ENCODE measurements around the gene PLPP1. TPM values are rescaled to one million over a fixed set of nuclear protein-coding genes. Genes with fewer than 3 reads are reported as not detected.

The PLPP1 gene
- total and polyA plus RNA-seq, 2 of the 8 experiments (the other 6 are each of a cell fraction or from before 2014, with no cell fraction given): 43.7 to 91.3 TPM

GRCh38 chr5:55407059-55407684 is 127.6 kb downstream of the PLPP1 start:
- Histone ChIP-seq H4K20me1 (replicated peaks in 1 of 2; ENCODE audit: control insufficient read depth in 1 of 2, insufficient read depth in 2 of 2, low read length in 2 of 2) (no peaks in the 10 kb centered on the region), H2BK20ac (ENCODE audit: low read length) (no peak overlapping the region), H2AFZ (ENCODE audit: low read length) (no peak overlapping the region), H3K9ac (replicated peaks in 1 of 4; ENCODE audit: extremely low read depth in 1 of 4, low read depth in 3 of 4, low read length in 3 of 4) (no peak overlapping the region), H3K27ac (ENCODE audit: low read depth, low read length) (no peak overlapping the region), H2BK12ac (ENCODE audit: low read depth, low read length) (no peak overlapping the region), H2BK120ac (replicated peaks; ENCODE audit: low read depth, low read length) (no peak overlapping the region), H3K18ac (ENCODE audit: extremely low read depth, low read length) (no peak overlapping the region), H4K91ac (replicated peaks; ENCODE audit: insufficient read length, low read length) (no peak overlapping the region), H3K4me1 (replicated peaks in 1 of 4; ENCODE audit: control insufficient read depth in 3 of 4, insufficient read depth in 4 of 4, low read length in 3 of 4) (no peaks in the 10 kb centered on the region), H3K23ac (ENCODE audit: insufficient read length) (no peak overlapping the region), H2BK15ac (ENCODE audit: low read length) (no peak overlapping the region), H3K23me2 (ENCODE audit: low read depth, low read length) (no peaks in the 10 kb centered on the region), H4K5ac (ENCODE audit: insufficient read length, low read depth, low read length) (no peak overlapping the region), H3K79me2 (ENCODE audit: control insufficient read depth in 1 of 2, insufficient read depth in 2 of 2, low read length in 2 of 2) (no peaks in the 10 kb centered on the region), H3K56ac (replicated peaks; ENCODE audit: insufficient read length, low read depth, low read length) (no peak overlapping the region), H3K79me1 (ENCODE audit: low read depth, low read length) (no peaks in the 10 kb centered on the region), H2BK5ac (ENCODE audit: low read depth, low read length) (no peak overlapping the region), H3K36me3 (ENCODE audit: control insufficient read depth in 2 of 4, insufficient read depth in 4 of 4, low read length in 3 of 4) (peaks cover 0 to 49% (median 14%) of the 10 kb centered on the region in 4 experiments; a peak in 5 of 8 replicates), H3K4ac (replicated peaks; ENCODE audit: insufficient read length, low read depth, low read length) (no peak overlapping the region), H3K4me2 (ENCODE audit: insufficient read depth in 1 of 2, low read depth in 2 of 2, low read length in 2 of 2) (no peak overlapping the region), H2AK5ac (ENCODE audit: low read depth, low read length) (no peak overlapping the region), H3K27me3 (replicated peaks in 1 of 4; ENCODE audit: control insufficient read depth in 3 of 4, extremely low read depth in 1 of 4, insufficient read depth in 3 of 4, low read length in 3 of 4) (no peaks in the 10 kb centered on the region), H3K4me3 (ENCODE audit: extremely low read depth in 1 of 4, insufficient read depth in 2 of 4, low read depth in 3 of 4, low read length in 4 of 4) (no peak overlapping the region), H3K9me3 (ENCODE audit: insufficient read depth in 2 of 2, low read depth in 1 of 2, low read length in 1 of 2) (no peaks in the 10 kb centered on the region), H4K8ac (ENCODE audit: extremely low read depth, insufficient read depth, low read length) (no peak overlapping the region), H3K14ac (ENCODE audit: insufficient read length) (no peak overlapping the region)
- WGBS, 2 experiments (ENCODE audit: extremely low coverage in 1 of 2, insufficient coverage in 1 of 2, insufficient read length in 1 of 2, insufficient replicate concordance in 2 of 2, low coverage in 1 of 2, low lambda C conversion rate in 2 of 2, missing lambda C conversion rate in 1 of 2): 92% methylated on average over 1 of the region's 1 CpG; no CpG with 5 or more reads in 1 of the 2 experiments
- ChIA-PET CTCF (ENCODE audit: partially characterized antibody) (interaction anchor here (1.0 to 3.4 kb wide), 7 partner anchors 13 to 290 kb away, joined by 3 to 21 read pairs (median 5); no protein-coding TSS in a partner anchor), POLR2A (ENCODE audit: partially characterized antibody) (no interaction called here)
- no peak for DNase-seq (ENCODE audit: low read depth in 1 of 2, low spot score in 2 of 2)
- peak; percentile 39 for FAIRE-seq
- TF ChIP-seq RAD21 (IDR thresholded peaks at IDR 0.05 in 1 of 2, conservative IDR thresholded peaks at IDR 0.05 in 1 of 2; ENCODE audit: low read depth in 2 of 2, low read length in 2 of 2) (peak; percentile 81 to 83), TEAD4 (IDR thresholded peaks at IDR 0.05; ENCODE audit: low read depth, low read length) (no peak), CTBP2 (IDR thresholded peaks at IDR 0.05; ENCODE audit: borderline replicate concordance, insufficient read depth, insufficient read length, low read length) (no peak), EGR1 (IDR thresholded peaks at IDR 0.05; ENCODE audit: borderline replicate concordance, low read depth, low read length) (no peak), BCL11A (IDR thresholded peaks at IDR 0.05; ENCODE audit: low read depth in 2 of 2, low read length in 2 of 2) (no peak)
- TF ChIP-seq, protein P1, sequence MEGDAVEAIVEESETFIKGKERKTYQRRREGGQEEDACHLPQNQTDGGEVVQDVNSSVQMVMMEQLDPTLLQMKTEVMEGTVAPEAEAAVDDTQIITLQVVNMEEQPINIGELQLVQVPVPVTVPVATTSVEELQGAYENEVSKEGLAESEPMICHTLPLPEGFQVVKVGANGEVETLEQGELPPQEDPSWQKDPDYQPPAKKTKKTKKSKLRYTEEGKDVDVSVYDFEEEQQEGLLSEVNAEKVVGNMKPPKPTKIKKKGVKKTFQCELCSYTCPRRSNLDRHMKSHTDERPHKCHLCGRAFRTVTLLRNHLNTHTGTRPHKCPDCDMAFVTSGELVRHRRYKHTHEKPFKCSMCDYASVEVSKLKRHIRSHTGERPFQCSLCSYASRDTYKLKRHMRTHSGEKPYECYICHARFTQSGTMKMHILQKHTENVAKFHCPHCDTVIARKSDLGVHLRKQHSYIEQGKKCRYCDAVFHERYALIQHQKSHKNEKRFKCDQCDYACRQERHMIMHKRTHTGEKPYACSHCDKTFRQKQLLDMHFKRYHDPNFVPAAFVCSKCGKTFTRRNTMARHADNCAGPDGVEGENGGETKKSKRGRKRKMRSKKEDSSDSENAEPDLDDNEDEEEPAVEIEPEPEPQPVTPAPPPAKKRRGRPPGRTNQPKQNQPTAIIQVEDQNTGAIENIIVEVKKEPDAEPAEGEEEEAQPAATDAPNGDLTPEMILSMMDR (IDR thresholded peaks at IDR 0.05; ENCODE audit: control extremely low read depth in 1 of 3, insufficient read depth in 1 of 3, low read depth in 1 of 3, low read length in 3 of 3): peak; percentile 2 to 71 (median 56)

Data from H1 (cell line).